ENCODE measurements around the gene ASB18.

DNA sequence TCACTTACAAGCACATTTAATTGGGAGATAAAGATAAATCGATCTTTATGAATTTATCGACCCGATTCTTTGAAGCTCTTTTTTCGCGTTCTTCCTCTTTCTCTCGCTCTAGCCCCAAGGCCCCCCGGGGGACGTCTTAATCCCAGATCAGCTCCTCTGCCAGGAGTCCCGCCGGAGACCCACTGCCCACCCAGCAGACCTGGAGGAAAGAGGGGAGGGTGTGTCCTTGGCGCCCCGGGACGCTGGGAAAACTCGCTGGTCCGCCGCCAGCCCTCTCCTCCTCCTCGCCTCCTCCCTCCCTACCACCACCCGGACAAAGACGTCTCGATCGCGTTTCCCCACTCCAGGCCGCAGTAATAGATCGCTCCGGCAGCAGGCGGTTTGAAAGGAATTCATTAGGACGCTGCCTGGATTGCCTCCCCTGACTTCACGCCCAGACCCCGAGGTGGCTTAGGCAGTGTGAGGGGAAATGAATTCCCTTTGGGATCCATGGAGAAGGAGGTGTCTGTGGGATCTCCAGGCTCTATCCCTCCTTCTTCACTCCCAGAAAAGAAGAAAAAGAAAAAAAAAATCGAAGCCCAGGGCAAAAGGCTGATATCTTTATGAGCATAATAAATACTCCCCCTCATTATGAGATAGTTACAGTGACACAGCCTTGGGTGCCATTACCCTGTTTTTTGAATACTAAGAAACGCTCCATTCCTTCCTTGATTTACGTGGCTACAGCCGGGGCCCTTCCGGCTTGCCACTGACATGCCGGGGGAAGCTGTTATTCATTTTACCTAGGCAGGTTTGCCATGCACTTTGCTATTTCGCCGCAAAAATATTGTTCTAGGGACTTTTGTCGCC, 94.2 kb downstream of the ASB18 start:
- peak; percentile 39 for TF ChIP-seq EZH2 (IDR thresholded peaks at IDR 0.05; ENCODE audit: borderline replicate concordance)
- TF ChIP-seq, protein P1, sequence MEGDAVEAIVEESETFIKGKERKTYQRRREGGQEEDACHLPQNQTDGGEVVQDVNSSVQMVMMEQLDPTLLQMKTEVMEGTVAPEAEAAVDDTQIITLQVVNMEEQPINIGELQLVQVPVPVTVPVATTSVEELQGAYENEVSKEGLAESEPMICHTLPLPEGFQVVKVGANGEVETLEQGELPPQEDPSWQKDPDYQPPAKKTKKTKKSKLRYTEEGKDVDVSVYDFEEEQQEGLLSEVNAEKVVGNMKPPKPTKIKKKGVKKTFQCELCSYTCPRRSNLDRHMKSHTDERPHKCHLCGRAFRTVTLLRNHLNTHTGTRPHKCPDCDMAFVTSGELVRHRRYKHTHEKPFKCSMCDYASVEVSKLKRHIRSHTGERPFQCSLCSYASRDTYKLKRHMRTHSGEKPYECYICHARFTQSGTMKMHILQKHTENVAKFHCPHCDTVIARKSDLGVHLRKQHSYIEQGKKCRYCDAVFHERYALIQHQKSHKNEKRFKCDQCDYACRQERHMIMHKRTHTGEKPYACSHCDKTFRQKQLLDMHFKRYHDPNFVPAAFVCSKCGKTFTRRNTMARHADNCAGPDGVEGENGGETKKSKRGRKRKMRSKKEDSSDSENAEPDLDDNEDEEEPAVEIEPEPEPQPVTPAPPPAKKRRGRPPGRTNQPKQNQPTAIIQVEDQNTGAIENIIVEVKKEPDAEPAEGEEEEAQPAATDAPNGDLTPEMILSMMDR (IDR thresholded peaks at IDR 0.05; ENCODE audit: poor library complexity): no peak
